Psoas muscle (tissue), 8 donors: ENCODE data around the gene S100A7. TPM values are rescaled to one million over a fixed set of nuclear protein-coding genes. Genes with fewer than 3 reads are reported as not detected.

Experiments used
- ATAC-seq, 4 donors: fragments of 200-7000 bp; cut with Tn5 transposase; one replicate each; pipeline ENCODE4 v1.9.1; 2020; ENCODE audit warnings: moderate library complexity in 3 of 4, mild to moderate bottlenecking in 2 of 4
- DNase-seq, 2 donors: peaks; one replicate each; pipeline ENCODE4 v3.0.0-alpha.2; 2020
- H3K27ac ChIP-seq: fragments of 200-600 bp; one replicate; pipeline ENCODE4 v1.8.0; 2022
- H3K27me3 ChIP-seq, 3 donors: fragments of 200-600 bp in 1 of 3; one replicate each; pipeline versions ENCODE4 v1.6.1 to v1.8.0; 2013 to 2022; ENCODE audit warnings: low read length in 2 of 3, mild to moderate bottlenecking in 2 of 3, moderate library complexity in 1 of 3; ENCODE audit not compliant: insufficient read depth in 3 of 3
- H3K36me3 ChIP-seq, 2 donors: fragments of 200-600 bp in 1 of 2; one replicate each; pipeline versions ENCODE4 v1.6.1 to v1.8.0; 2013 to 2022; ENCODE audit warnings: low read depth in 1 of 2, mild to moderate bottlenecking in 1 of 2, moderate library complexity in 1 of 2; ENCODE audit not compliant: insufficient read depth in 1 of 2
- H3K4me1 ChIP-seq: fragments of 200-600 bp; one replicate; pipeline ENCODE4 v1.8.0; 2022
- H3K4me3 ChIP-seq: fragments of 200-600 bp; one replicate; pipeline ENCODE4 v1.8.0; 2022; ENCODE audit warnings: mild to moderate bottlenecking
- H3K9me3 ChIP-seq: fragments of 200-600 bp; one replicate; pipeline ENCODE4 v1.8.0; 2022
- CTCF ChIP-seq: fragments of 200-600 bp; IDR thresholded peaks from one replicate; pipeline ENCODE4 v1.8.0; 2022; ENCODE audit warnings: antibody characterized with exemption
- WGBS, 3 donors: extraction: QIAGEN DNeasy Blood & Tissue Kit; methylation state at CpG; one replicate each; pipeline versions ENCODE4 v1.1.6 to v1.1.7; 2013; 5-methylcytosine and 5-hydroxymethylcytosine counted together
- intact Hi-C, 2 donors: fragments of 100-400 bp; cut with DNase I; formaldehyde crosslinking; loops; one replicate each; pipeline versions ENCODE4 v1.11.0 to v1.14.2; 2022
- polyA plus RNA-seq, 3 donors: library from polyadenylated mRNA; stranded (reverse); fragments of 200-250 nt; gene quantifications; one replicate each; pipeline ENCODE4 v1.2.3, GENCODE V29; 2013
- total RNA-seq, 4 donors: library from RNA; stranded (reverse); fragmentation: NEBNext Ultra II Directional in 2 of 4; extraction: Animal tissue kit (Norgen Biotek cat#: 25700) in 2 of 4; gene quantifications; one replicate each; pipeline versions ENCODE4 v1.2.1 to v1.2.4, GENCODE V29; 2021 to 2023
- donor health status: healthy with polysubstance abuse.
- donor health status: DM: no; HTN: no; CAD: no; lungs with moderate emphysema.
- donor health status: Bipolar disorder and iron deficiency.
- donor health status: healthy.
- donor health status: DM: yes; HTN: yes; CAD: no.
- donor health status: DM: no; HTN: no; CAD: no.
- donor health status: DM: no; HTN: no; CAD: no.
- donor health status: DM: yes; HTN: yes; CAD: no.

Gene S100A7
- total and polyA plus RNA-seq, 7 donors, result 0.60 TPM; not detected in 6

GRCh38 chr1:153478692-153479618 lies 18.5 kb upstream of the S100A7 start:
- Histone ChIP-seq H3K4me3 (no peak overlapping the region), H3K9me3 (no peaks in the 10 kb centered on the region), H3K27me3 (peaks cover 0 to 4% (median 0%) of the 10 kb centered on the region in 3 donors), H3K27ac (no peak overlapping the region), H3K36me3 (no peaks in the 10 kb centered on the region), H3K4me1 (no peaks in the 10 kb centered on the region)
- no peak for TF ChIP-seq CTCF
- 58 to 66% (median 61%) methylated on average over 4 of the region's 4 CpGs for WGBS, 3 donors
- intact Hi-C loops, result no loop called here
- ATAC-seq (no peak), DNase-seq (no peak)

DNA sequence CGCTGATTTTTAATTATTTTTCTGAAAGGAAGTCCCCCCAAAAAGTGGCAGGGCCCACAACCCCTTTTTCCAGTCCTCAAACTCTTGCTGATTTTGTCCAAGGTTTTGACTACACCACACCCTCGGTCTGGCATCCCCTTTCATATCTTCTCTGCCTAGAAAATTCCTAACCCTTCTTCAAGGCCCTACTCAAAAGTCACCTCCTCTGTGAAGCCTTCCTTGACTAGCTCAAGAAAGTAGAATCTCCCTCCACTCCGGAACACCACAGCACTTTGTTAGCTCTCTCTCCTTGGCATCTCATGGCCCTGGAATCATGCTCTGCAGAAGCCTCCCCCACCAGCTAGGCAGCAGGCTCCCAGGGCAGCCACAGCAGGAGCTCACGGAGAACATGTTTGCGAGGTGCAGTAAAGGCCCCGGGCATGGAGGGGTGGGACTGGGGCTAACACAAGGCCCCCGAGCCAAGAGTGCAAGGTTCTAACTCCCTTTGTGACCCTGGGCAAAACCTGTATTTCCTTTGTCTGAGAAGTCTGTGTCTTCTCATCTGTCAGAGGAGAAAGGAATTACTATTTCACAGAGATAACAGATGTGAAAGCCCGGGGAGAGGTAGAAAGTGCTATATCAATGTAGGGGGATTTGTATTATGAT lies 17.7 kb upstream of the S100A7 start:
- Histone ChIP-seq H3K36me3 (no peaks in the 10 kb centered on the region), H3K27me3 (peaks cover 0 to 4% (median 0%) of the 10 kb centered on the region in 3 donors), H3K9me3 (no peaks in the 10 kb centered on the region), H3K4me3 (no peak overlapping the region), H3K27ac (no peak overlapping the region), H3K4me1 (no peaks in the 10 kb centered on the region)
- intact Hi-C loops, result no loop called here
- 67 to 71% (median 69%) methylated on average over 8 of the region's 8 CpGs for WGBS, 3 donors
- TF ChIP-seq CTCF, result no peak
- ATAC-seq (no peak), DNase-seq (no peak)

GRCh38 chr1:153476491-153477093 lies 16.1 kb upstream of the S100A7 start:
- 81 to 88% (median 86%) methylated on average over 4 of the region's 4 CpGs for WGBS, 3 donors
- DNase-seq (no peak), ATAC-seq (no peak)
- no peaks in the 10 kb centered on the region for H3K27me3 ChIP-seq
- no peak for TF ChIP-seq CTCF
- no peaks in the 10 kb centered on the region for H3K4me1 ChIP-seq
- no peak overlapping the region for H3K4me3 ChIP-seq
- no peaks in the 10 kb centered on the region for H3K9me3 ChIP-seq
- no peak overlapping the region for H3K27ac ChIP-seq
- H3K36me3 ChIP-seq, result no peaks in the 10 kb centered on the region
- intact Hi-C loops, result no loop called here

GRCh38 chr1:153475282-153475681 lies 14.8 kb upstream of the S100A7 start:
- H3K27ac ChIP-seq, result no peak overlapping the region
- no peak overlapping the region for H3K4me3 ChIP-seq
- no peak for DNase-seq
- no peaks in the 10 kb centered on the region for H3K4me1 ChIP-seq
- no peaks in the 10 kb centered on the region for H3K36me3 ChIP-seq
- intact Hi-C loops, result no loop called here
- no peak for TF ChIP-seq CTCF
- ATAC-seq, result no peak
- H3K27me3 ChIP-seq, result no peaks in the 10 kb centered on the region
- no peaks in the 10 kb centered on the region for H3K9me3 ChIP-seq
- WGBS, 3 donors, result 77 to 85% (median 77%) methylated on average over 2 of the region's 2 CpGs
